ENCODE data around the gene STARD13. TPM values are rescaled to one million over a fixed set of nuclear protein-coding genes. Genes with fewer than 3 reads are reported as not detected.
A peak's percentile ranks its signal among the peaks of the same experiment; 100 is the strongest.

The STARD13 gene
- total RNA-seq, 4 donors from 2014 or later, result 52.0 to 114 (median 89.2) TPM

DNA sequence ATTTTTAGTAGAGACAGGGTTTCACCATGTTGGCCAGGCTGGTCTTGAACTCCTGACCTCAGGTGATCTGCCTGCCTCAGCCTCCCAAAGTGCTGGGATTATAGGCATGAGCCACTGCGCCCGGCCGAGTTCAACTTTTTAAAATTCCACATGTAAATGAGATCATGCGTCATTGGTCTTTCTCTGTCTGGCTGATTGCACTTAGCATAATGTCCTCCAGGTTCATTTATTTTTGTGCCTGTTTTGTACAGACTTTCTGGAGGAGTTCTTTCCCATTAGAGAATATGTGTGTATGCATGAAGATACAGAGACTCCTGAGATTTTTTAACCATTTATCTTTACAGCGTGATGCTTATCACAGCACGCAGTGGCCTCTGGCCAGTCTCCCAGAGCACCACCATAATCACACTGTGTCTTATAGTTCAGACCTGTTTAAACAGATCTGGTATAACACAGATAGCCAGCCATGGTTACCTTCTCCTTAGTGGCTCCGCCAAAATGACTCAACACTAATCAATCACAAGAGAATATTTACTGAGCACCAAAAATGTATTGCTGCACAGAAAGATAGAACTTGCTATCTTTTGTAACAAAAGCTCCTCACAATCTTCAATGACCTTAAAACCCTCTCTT, 11.4 kb upstream of the STARD13 start:
- intact Hi-C loops (cut with DNase I), result no loop called here
- H3K9me3 ChIP-seq, result no peaks in the 10 kb centered on the region
- TF ChIP-seq POLR2A (IDR thresholded peaks at IDR 0.05) (no peak), CTCF (IDR thresholded peaks at IDR 0.05) (no peak)
- 94 to 97% methylated on average over 7 of the region's 7 CpGs for WGBS, 2 donors
- no peaks in the 10 kb centered on the region for H3K27me3 ChIP-seq
- peaks cover 9 to 11% of the 10 kb centered on the region in 2 donors for H3K4me1 ChIP-seq
- no peak overlapping the region for H3K27ac ChIP-seq
- no peak overlapping the region for H3K4me3 ChIP-seq (replicated peaks in 1 of 3)
- H3K36me3 ChIP-seq, result no peaks in the 10 kb centered on the region
- no peak for DNase-seq

GRCh38 chr13:33292712-33293111, 7.2 kb upstream of the STARD13 start:
- 77 to 79% methylated on average over 6 of the region's 6 CpGs for WGBS, 2 donors
- H3K4me1 ChIP-seq, result peaks cover 29 to 30% of the 10 kb centered on the region in 2 donors
- no peak for TF ChIP-seq POLR2A (IDR thresholded peaks at IDR 0.05)
- TF ChIP-seq CTCF (IDR thresholded peaks at IDR 0.05), result no peak
- no peak overlapping the region for H3K4me3 ChIP-seq (replicated peaks in 1 of 3)
- DNase-seq, result no peak
- no peaks in the 10 kb centered on the region for H3K27me3 ChIP-seq
- peak overlapping the region in 1 of 3 donors; percentile 67 for H3K27ac ChIP-seq
- intact Hi-C loops (cut with DNase I), result no loop called here
- H3K9me3 ChIP-seq, result no peaks in the 10 kb centered on the region
- H3K36me3 ChIP-seq, result no peaks in the 10 kb centered on the region

- intact Hi-C loops (cut with DNase I), result no loop called here
- no peak overlapping the region for H3K4me3 ChIP-seq (replicated peaks in 1 of 3)
- WGBS, 2 donors, result 91 to 93% methylated on average over 3 of the region's 3 CpGs
- H3K4me1 ChIP-seq, result peaks cover 37 to 41% of the 10 kb centered on the region in 2 donors
- H3K9me3 ChIP-seq, result no peaks in the 10 kb centered on the region
- H3K36me3 ChIP-seq, result no peaks in the 10 kb centered on the region
- TF ChIP-seq POLR2A (IDR thresholded peaks at IDR 0.05), result peak in 1 of 2 donors; percentile 3
- TF ChIP-seq CTCF (IDR thresholded peaks at IDR 0.05), result no peak
- no peak for DNase-seq
- H3K27me3 ChIP-seq, result no peaks in the 10 kb centered on the region
- H3K27ac ChIP-seq, result peak overlapping the region; percentile 67 to 73 (median 70)
These were observed 4.9 kb upstream of the STARD13 start for GRCh38 chr13:33290421-33290965.

- peak overlapping the region; percentile 67 to 73 (median 70) for H3K27ac ChIP-seq
- no peak overlapping the region for H3K4me3 ChIP-seq (replicated peaks in 1 of 3)
- no peaks in the 10 kb centered on the region for H3K36me3 ChIP-seq
- TF ChIP-seq POLR2A (IDR thresholded peaks at IDR 0.05) (peak in 1 of 2 donors; percentile 22), CTCF (IDR thresholded peaks at IDR 0.05) (no peak)
- peak; percentile 53 to 55 for DNase-seq
- no peaks in the 10 kb centered on the region for H3K9me3 ChIP-seq
- WGBS, 2 donors, result 27 to 48% methylated on average over 3 of the region's 3 CpGs
- intact Hi-C loops (cut with DNase I), result loop anchor here (10.0 kb wide), 1 partner anchor 55 kb away; no protein-coding TSS in a partner anchor
- peaks cover 37 to 41% of the 10 kb centered on the region in 2 donors for H3K4me1 ChIP-seq
- no peaks in the 10 kb centered on the region for H3K27me3 ChIP-seq
These were observed 4.4 kb upstream of the STARD13 start for GRCh38 chr13:33289966-33290365.
